Stimulated activated CD4-positive, alpha-beta T cell treated with anti-CD3 and anti-CD28 coated beads, Interleukin-2, amount 100 ng/mL, for 24 hours (primary cell): ENCODE measurements around the gene DSG4.
"Not testable (repeated sequence)": the region's sequence is repeated elsewhere in the genome, so short reads cannot be mapped to it uniquely, and the experiment has no call there.

ENCODE experiments used
- DNase-seq, 2 donors: peaks; one replicate each; pipeline ENCODE4 v3.0.0-alpha.2; 2020

Gene DSG4, protein sequence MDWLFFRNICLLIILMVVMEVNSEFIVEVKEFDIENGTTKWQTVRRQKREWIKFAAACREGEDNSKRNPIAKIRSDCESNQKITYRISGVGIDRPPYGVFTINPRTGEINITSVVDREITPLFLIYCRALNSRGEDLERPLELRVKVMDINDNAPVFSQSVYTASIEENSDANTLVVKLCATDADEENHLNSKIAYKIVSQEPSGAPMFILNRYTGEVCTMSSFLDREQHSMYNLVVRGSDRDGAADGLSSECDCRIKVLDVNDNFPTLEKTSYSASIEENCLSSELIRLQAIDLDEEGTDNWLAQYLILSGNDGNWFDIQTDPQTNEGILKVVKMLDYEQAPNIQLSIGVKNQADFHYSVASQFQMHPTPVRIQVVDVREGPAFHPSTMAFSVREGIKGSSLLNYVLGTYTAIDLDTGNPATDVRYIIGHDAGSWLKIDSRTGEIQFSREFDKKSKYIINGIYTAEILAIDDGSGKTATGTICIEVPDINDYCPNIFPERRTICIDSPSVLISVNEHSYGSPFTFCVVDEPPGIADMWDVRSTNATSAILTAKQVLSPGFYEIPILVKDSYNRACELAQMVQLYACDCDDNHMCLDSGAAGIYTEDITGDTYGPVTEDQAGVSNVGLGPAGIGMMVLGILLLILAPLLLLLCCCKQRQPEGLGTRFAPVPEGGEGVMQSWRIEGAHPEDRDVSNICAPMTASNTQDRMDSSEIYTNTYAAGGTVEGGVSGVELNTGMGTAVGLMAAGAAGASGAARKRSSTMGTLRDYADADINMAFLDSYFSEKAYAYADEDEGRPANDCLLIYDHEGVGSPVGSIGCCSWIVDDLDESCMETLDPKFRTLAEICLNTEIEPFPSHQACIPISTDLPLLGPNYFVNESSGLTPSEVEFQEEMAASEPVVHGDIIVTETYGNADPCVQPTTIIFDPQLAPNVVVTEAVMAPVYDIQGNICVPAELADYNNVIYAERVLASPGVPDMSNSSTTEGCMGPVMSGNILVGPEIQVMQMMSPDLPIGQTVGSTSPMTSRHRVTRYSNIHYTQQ

DNA sequence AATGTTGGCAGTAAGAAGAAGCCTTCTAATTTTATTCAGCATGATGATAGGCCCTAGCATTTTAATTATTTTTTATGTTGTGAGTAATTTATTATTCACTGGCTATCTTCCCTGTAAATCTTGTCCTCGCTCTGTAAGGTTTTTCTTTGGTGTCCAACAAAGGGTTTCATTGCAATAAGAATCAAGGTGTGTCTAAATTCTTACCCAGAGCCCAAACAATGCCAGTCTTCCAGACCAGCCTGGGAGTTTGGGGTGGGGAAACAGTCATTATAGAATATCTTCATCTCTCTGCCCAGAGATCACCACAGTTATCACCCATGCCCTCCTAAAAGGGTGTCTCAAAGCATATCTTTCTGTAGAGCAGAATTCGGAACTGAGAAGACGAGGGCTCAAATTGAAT lies at the start of gene DSG4:
Gene DSG4 (plus strand): TSS at position 301 of the 400 bp plus-strand sequence. CDS start 135 bp downstream, outside the sequence.
- no peak for DNase-seq

DNA sequence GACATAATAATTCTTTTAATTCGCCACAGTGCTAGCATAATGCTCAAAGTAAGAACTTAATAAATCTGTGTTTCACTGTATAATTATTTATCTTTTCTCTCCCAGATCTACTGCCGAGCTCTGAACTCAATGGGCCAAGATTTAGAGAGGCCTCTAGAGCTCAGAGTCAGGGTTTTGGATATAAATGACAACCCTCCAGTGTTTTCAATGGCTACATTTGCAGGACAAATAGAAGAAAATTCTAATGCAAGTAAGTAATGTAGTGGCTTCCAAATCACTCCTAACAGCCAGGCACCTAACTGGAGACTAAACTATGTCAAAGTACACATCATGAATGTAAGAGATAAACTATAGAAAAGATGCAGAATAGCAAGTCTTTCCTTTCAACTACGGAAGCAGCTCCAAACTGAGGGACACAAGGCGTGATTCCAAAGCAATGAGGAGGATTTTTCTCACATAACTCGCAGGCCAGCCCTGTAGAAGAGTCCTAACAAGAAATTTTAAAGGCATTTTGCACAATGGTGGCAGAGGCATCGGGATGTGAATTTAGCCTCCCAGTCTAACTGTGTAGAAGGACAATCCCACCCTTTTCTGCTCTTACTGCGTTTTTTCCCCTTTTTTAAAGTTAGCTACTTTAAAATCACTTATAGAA lies 46.7 kb upstream of the DSG4 start:
- no peak for DNase-seq

DNA sequence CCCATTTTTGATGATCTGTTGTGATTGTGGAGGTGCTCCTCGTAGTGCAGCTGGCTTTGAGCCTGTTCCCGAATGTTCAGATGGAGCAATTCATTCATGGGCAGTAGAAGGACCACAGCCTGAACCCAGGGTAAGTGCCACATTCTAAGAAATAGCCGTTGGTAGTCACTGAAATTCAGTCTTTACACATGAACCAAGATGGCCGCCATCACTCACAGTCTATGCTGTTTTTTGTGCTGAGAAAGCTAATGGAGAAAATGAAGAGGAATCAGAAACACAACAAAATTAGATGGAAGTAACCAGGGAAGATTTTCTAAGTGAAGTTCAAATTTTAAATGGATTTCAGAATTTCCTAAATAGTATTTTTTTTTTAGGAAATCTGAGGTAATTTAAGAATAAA lies 33.1 kb upstream of the DSG4 start:
- DNase-seq: no peak

DNA sequence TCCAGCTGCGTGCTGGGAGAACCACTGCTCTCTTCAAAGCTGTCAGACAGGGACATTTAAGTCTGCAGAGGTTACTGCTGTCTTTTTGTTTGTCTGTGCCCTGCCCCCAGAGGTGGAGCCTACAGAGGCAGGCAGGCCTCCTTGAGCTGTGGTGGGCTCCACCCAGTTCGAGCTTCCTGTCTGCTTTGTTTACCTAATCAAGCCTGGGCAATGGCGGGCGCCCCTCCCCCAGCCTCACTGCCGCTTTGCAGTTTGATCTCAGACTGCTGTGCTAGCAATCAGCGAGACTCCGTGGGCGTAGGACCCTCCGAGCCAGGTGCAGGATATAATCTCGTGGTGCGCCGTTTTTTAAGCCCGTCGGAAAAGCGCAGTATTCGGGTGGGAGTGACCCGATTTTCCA lies 23.2 kb upstream of the DSG4 start:
- not testable (repeated sequence) for DNase-seq

DNA sequence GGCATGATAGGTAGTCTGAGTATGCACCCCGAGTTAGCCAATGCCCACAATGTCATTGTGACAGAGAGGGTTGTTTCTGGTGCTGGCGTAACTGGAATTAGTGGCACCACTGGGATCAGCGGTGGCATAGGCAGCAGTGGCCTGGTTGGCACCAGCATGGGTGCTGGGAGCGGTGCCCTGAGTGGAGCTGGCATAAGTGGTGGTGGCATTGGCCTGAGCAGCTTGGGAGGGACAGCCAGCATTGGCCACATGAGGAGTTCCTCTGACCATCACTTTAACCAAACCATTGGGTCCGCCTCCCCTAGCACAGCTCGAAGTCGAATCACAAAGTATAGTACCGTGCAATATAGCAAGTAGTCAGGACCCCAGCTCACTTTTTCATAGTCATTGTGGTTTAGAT lies 21.6 kb upstream of the DSG4 start:
- DNase-seq: no peak

DNA sequence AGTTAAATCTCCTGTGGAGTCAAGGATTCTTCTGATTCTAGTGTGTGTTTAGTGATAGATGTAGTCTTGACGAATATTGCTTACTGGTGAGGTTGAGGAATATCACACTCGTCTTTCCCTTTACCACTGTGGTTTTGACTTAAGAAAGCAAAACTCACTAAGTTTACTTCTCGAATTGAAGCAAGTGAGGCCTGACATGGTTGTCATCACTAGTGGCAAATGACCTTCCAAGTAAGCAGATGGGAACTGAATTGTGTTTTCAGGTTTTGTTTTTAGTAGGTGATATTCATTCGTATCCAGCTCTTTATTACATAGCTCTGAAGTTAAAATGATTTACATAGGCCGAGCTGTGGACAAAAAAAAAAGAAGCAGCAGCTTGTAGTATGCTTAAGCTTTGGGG lies 20.6 kb upstream of the DSG4 start:
- no peak for DNase-seq

DNA sequence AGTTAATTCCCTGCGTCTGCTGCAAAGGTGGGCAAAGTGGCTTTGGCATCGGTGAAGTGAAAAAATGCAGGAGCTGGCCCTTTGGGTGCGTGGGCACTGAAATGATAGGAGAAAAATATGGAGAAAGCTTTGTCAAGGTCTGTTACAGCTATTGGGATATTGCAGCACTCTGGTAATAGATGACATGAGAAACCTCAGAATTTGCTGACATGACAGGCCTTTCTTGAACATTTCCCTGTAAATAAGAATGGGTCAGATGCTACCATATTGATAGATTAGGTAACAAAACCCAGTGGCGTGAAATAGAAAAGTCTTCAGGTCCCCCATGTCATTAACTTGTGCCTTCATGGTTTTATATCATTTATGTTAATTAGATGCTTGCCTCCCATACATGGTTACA lies 12.4 kb upstream of the DSG4 start:
- DNase-seq: no peak

DNA sequence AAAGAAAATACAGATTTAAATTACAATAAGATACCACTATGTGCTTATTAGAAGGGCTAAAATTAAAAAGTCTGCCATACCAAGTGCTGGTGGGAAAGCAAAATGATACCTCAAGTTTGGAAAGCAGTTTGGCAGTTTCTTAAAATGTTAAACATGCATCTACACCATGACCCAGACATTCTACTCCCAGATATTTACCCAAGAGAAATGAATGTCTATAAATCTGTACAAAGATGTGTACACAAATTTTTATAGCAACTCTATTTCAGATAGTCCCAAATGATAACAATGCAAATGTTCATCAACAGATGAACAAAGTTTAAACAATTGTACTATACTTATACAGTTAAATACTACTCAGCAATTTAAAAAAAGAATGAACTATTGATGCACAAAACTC lies 7.1 kb upstream of the DSG4 start:
- DNase-seq: no peak

DNA sequence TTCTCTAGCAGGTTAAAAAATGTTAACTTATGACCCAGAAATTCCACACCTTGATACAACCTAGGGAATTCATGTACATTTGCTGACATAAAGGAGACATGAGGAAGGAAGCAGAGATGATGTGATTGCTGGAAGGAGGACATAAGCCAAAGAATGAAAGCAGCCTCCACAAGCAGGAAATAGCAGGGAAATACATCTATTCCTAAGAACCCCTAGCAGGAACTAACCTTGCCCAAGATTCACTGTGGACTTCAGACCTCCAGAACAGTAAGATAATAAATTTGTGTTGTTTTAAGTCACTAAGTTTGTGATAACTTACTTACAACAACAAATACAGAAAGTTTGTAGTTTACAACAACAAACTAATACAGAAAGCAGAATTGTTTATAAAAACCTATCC lies 4.6 kb upstream of the DSG4 start:
- no peak for DNase-seq

DNA sequence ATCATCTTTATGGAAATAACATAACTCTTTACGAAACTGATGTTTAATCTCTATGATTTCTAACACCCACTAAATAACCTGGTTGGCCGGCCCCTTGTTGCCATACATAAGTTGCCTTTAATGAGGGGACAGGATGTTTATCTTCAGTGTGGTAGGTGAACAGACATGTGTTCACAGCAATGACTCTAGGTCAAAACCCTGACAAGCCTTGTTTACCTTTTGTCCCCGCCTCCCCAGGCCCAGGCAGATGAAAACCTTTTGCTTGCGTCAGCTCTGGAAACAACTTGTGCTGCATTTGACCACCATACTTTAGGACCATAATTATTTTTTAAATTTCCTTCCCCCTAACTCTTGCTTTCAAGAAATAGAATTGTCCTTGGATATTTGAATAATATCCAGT lies 2.9 kb upstream of the DSG4 start:
- DNase-seq: no peak

DNA sequence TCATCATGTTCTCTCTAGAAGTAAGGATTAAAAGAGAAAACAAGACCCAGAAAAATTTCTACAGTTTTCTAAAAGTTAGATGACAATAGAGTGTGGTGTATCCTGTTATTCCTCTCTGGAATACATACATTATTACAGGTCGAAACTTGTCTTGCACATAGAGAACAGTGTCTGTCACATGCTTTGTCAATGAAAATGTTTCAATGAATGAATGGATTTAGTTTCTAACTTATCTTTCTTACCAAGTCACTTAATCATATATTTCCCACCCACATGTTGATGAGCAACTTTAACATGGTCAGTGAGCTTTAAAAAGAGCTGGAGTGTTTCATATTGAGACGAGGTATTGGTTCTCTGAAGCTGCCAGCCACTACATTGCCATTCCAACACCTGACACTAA lies 4.3 kb downstream of the DSG4 start:
- DNase-seq: no peak

DNA sequence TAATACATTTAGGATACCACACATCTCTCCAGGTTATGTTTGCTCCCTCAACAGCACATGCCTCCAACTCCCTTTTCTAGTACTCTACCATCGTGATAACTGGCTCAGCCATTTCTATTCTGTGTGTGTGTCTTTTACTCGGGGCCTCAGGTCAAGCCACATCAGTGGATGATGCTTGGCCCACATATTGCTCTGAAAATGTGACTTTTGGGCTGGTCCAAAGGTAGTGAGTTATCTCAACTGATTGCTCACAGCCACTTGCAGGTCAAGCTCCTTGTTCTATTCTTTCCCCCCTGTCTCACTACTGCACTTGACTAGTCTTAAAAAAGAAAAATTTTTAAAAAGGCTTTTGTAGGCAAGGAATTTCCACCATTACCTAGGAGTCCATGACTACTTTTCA lies 5.5 kb downstream of the DSG4 start:
- no peak for DNase-seq

DNA sequence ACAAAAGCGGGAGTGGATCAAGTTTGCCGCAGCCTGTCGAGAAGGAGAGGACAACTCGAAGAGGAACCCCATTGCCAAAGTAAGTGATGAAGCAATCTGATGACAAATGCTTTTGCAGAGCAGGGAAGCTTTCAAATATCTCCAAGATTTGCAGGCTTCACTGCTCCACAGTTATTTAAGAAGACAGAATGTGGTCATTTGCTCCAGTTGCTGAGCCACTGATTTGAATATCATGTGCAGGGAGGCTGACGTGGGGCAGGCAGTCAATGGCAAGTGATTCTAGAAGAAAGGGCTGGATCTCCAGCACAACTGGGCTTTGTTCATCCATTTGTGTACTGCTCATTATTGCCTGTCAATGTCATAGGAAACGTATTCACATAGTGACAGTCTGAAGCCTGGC lies 10.2 kb downstream of the DSG4 start:
- no peak for DNase-seq

DNA sequence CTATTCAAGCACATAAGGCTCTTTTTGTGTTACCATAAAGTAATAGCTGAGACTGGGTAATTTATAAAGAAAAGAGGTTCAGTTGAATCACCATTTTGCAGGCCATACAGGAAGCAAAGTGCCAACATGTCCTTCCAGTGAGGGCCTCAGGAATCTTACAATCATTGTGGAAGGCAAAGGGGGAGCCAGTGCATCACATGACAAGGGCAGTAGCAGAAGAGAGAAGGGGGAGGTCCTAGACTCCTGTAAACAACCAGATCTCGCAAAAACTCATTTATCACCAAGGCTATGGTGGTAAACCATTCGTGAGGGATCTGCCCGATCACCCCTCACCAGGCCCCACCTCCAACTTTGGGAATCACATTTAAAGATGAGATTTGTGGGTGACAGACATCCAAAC lies 16.7 kb downstream of the DSG4 start:
- DNase-seq: no peak

DNA sequence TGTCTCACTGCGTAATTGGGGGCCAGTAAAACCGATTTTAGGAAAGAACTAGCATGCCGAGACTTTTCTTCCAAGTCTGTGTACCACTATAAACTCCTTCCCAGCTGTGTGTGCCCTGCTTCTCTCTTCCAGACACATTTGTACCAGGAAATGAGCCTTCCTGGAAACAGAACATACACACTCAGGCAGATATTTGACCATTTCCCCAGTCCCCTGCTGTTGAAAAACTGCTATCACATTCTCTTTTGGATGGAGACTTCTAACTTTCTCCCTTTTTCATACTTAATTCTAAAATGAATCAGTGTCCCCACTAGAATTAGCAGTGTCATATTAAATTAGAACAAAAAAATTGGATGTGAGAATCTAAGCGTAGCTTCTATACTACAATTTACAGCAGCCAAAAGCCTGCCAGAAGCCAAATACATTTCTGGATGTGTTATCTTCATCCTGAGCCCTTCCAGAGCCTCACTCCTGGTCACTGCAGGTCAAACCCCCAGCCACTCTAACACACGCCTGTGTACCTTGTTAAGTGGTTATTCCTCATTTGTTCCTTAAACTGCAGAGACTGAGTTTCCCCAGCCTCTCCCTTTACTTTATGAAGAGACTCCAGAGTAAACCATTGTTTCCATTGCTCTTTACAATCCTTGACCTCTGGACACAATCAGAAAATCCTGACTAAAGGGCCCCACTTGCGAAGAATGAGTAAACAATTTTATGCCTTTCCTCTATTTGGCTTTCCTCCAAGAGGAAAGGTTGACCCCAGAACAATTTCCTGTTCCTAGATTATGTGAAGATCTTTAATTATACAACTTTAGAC lies 20.4 kb downstream of the DSG4 start:
- no peak for DNase-seq

DNA sequence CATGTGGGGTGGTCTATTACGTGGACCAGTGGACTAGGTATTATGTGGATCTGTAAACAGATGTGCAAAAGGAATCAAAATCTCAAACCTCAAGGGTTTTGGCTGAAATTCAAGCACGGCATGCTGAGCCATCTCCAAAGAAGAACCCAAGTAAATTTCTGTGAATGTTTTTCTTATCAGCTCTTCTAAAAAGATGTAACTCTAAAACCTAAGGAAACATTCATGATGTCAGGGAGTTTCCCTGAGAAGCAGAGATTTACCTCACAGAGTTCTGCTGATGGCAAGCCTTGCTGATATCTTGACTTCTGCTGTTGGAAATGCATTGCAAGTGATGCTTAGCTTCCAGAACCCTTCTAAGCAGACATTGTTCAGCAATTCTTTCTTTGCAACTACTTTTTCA lies 21.6 kb downstream of the DSG4 start:
- DNase-seq: no peak

DNA sequence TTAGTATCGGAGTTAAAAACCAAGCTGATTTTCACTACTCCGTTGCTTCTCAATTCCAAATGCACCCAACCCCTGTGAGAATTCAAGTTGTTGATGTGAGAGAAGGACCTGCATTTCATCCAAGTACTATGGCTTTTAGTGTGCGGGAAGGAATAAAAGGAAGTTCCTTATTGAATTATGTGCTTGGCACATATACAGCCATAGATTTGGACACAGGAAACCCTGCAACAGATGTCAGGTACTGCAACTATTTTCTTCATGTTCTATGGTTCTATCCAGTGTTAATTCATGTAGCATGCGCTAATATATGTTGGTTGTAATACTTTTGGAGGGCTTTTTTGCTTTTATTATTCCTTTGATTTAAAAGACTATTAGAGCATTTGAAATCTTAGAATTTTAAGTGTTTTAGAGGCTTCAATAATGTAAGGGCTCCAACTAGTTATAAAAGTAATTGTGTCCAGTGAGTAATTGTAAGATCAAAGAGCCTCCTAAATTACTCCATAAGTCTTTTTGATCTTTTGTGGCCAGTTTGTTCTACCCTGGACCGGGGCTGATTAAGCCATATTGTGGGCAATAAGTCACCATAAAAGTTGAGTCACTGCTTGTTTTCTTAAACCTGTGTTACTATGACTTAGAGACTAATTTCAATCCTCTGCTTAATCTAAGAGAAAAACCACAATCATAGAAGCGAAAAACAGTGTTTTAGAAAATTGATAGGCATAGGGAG lies 22.9 kb downstream of the DSG4 start:
- no peak for DNase-seq

DNA sequence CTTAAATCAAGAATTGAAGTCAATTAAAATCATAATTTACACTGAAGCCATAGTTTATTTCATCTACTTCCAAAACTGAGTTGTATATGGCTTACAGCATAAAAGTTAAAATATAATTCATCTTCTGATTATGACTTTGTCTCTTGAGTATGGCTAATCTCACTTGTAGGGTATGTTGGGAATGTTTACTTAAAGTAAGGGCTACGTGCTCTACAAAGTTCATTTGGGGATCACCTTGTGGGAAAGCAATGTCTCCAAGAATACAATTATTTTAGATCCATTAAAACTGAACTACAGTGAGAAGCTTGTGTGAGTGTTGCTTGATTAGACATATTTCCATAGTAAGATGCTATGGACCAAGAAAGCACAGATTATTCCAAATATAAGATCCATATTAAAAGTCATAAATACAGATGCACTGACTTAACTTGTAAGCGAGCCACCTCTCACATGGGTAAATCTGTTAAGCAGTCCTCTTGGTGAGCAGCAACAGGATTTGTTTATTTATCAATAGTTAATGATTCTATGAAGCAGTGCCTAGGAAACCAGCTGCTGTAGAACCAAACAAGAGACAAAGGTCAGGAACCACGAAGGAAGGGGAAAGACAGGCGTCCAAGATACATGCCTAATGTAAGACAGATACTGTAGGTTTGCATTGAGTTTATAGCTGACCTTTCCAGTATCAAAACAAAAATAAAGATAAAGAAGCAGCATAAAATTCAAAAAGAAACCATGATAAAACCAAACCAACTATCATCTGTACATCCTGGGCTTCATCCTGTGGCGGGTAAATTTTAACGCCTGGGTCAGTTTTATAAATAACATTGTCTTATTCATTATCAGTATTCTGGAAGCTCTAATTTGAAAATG lies 24.8 kb downstream of the DSG4 start:
- DNase-seq: no peak

DNA sequence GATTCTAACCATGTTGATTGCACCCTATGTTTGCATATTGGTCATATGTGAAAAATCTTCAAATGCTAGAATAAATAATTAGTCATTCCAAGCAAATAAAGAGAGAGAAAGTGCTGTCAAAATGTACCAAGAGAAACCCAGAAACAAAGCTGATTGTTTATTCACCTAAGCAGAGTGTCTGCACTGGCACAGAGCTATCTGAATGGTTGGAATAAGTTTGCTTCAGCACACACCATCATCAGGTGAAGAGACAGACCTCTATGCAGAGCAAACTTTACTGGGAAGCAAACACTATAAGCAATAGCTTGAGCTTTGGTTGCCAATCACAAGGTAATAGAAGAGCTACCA lies 25.4 kb downstream of the DSG4 start:
- DNase-seq: no peak

DNA sequence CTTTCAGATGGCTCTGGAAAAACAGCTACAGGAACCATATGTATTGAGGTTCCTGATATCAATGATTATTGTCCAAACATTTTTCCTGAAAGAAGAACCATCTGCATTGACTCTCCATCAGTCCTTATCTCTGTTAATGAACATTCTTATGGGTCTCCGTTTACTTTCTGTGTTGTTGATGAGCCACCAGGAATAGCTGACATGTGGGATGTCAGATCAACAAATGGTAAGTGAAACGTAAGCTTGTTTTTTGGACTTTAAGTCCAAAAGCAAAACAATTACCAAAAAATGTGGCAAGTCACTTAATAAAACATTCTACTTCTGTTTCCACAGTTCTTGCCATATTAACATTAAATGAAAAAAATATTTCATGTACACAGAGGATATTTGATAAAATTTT lies 26.8 kb downstream of the DSG4 start:
- DNase-seq: no peak

DNA sequence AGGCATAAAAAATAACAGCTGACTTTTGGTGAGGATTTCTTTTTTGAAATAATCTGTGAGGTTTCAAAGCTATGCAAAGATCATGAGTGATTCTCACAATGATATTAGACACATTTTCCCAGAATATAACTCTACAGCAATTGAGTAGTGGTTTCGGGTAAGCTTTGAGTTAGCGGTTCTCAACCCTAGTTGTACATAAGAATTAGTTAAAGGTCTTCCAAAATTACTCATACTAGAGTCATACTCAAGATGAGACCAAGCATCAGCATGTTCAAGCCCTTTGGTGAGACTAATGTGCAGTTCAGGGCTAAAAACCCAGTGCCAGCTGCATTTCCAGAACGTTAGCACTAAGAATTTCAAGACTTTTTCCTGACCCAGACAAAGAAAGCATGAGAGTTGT lies 31.1 kb downstream of the DSG4 start:
- DNase-seq: no peak
